Keratinocyte (primary cell): ENCODE results near the gene OR13A1.

ENCODE experiments used
- EZH2 ChIP-seq: IDR thresholded peaks from one replicate; pipeline ENCODE4 v1.6.1; 2012; ENCODE audit warnings: inconsistent platforms, mild to moderate bottlenecking, low read length, moderate library complexity
- TF ChIP-seq, protein P1 (sequence below), 3 experiments: IDR thresholded peaks in 1 of 3; conservative IDR thresholded peaks in 1 of 3; optimal IDR thresholded peaks in 1 of 3; 2 replicates in 2 of 3; 3 replicates in 1 of 3; pipeline versions ENCODE3 to v1.5.1; 2011; ENCODE audit warnings: low read length in 3 of 3, mild to moderate bottlenecking in 3 of 3, moderate library complexity in 2 of 3, control low read depth in 1 of 3, inconsistent platforms in 1 of 3; ENCODE audit not compliant: insufficient read depth in 2 of 3; ENCODE audit errors: extremely low read depth in 1 of 3

DNA sequence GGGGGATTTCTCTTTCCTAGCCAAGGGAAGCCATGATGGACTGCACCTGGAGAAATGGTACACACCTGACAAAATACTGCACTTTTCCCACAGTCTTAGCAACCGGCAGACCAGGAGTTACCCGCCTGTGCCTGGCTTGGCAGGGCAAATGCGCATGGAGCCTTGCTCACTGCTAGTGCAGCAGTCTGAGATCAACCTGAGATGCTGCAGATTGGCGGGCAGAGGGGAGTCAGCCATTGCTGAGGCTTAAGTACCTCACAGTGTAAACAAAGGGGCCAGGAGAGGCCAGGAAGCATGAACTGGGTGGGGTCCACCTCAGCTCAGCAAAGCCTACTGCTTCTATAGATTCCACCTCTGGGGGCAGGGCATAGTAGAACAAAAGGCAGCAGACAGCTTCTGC lies 49.4 kb downstream of the OR13A1 start:
- TF ChIP-seq, protein P1, sequence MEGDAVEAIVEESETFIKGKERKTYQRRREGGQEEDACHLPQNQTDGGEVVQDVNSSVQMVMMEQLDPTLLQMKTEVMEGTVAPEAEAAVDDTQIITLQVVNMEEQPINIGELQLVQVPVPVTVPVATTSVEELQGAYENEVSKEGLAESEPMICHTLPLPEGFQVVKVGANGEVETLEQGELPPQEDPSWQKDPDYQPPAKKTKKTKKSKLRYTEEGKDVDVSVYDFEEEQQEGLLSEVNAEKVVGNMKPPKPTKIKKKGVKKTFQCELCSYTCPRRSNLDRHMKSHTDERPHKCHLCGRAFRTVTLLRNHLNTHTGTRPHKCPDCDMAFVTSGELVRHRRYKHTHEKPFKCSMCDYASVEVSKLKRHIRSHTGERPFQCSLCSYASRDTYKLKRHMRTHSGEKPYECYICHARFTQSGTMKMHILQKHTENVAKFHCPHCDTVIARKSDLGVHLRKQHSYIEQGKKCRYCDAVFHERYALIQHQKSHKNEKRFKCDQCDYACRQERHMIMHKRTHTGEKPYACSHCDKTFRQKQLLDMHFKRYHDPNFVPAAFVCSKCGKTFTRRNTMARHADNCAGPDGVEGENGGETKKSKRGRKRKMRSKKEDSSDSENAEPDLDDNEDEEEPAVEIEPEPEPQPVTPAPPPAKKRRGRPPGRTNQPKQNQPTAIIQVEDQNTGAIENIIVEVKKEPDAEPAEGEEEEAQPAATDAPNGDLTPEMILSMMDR (optimal IDR thresholded peaks at IDR 0.05 in 1 of 3, IDR thresholded peaks at IDR 0.05 in 1 of 3, conservative IDR thresholded peaks at IDR 0.05 in 1 of 3; ENCODE audit: extremely low read depth in 1 of 3, insufficient read depth in 2 of 3, low read length in 3 of 3), result no peak
- no peak for TF ChIP-seq EZH2
